ENCODE measurements around the gene WNT4.
"Not testable (repeated sequence)": the region's sequence is repeated elsewhere in the genome, so short reads cannot be mapped to it uniquely, and the experiment has no call there.

WNT4 gene

DNA sequence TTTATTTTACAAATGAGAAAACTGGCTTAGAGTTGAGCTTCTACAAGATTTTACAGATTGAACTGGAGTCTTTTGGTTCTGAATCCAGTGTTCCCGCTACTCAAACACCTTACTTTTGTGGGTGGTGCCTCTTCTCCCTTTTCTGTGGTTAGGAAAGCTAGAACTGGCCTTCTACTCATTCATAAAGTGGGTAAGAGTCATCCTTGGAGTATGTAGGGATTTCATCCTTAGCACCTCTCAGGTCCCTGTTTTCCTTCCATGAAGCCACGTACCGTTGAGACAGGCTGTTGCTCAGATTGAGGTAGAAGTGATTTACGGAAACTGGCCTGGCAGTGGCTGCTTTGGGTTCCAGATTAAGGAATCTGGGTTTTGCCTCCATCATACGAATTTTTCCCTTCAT lies 35.8 kb downstream of the WNT4 start:
- no peak for DNase-seq

DNA sequence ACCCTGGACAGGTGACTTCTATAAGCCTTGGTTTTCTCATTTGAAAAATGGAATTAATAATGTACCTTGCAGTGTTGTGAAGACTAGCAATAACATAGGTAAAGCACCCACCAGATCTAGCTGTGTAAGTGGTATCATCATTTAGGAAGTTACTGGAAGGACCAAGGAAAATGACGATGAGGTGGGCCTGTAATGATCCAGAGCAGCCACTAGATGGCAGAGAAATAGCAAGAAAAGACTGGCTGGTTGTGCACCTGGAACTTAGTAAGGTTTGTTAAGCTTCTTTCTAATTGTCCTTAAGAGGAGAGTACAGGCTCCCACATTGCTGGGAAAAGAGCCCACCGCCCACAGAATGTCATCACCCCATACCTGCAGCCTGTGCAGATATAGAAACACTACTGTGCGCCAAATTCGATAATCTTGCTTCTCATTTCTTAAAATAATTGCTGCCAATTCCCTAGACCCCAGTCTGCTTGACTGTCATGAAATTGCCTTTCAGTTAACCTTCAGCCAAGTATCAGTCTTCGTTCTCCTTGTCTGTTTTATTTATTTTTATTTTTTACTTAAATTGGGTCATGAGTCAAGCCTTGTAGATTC lies 37.2 kb downstream of the WNT4 start:
- DNase-seq = peak; percentile 38

DNA sequence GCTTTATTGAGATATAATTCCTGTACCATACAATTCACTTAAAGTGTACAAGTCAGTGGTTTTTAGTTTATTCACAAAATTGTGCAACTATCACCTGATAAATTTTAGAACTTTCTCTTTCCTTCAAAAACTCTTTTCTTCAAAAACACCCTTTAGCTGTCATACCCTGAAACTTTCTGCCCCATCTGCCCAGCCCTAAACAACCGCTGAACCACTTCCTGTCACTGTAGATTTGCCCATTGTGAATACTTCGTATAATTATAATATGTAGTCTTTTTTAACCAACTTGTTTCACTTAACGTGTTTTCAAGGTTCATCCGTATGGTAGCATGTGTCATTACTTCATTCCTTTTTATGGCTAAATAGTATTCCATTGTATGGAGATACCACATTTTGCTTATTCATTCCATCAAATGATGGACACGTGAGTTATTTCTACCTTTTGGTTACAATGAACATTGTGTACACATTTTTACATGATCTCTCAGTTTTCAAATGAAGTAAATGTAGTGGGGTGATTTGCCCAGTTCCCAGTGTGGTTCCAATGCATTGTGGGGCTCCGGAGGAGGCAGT lies 37.9 kb downstream of the WNT4 start:
- DNase-seq = no peak

DNA sequence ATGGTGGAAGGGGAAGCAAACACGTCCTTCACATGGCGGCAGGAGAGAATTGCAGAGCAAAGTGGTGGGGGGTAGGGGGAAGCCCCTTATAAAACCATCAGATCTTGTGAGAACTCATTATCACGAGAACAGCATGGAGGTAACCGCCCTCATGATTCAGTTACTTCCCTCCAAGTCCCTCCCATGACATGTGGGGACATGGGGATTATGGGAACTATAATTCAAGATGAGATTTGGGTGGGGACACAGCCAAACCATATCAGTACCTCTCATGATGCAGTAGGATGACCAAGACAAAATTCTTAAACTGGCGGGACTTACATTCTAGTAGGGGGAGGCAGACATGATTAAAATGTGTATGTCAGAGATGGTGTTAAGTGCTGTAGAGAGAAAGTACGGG lies 38.8 kb downstream of the WNT4 start:
- no peak for DNase-seq

DNA sequence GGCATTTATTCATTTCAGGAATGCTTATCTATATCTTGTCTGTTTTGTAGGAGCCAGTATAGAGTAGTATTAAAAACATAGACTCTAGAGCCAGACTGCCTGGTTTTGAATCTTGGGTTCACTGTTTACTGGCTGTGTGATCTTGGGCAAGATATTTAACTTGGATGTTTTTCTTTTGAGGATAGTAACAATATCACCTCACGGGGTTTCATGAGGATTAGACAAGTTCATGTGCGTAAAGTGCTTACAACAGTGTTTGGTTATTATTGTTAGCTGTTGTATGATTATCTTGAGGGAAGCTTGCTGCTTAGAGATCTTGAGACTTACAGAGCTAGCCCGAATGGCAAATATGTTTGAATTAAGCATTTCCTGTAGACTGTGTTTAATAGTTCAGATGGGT lies 40.2 kb downstream of the WNT4 start:
- DNase-seq = no peak

DNA sequence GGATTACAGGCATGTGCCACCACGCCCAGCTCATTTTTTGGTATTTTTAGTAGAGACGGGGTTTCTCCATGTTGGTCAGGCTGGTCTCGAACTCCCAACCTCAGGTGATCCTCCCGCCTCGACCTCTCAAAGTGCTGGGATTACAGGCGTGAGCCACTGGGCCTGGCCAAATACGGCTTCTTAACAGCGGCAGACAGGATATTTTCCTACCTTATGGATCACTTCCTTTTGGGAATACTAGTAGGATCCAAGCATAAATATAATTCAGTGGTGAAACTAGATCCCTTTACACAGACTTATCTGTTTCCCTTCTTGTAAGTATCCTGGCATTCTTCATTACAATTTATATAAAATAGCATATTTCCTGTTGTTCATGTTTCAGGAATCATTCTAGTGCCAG lies 40.9 kb downstream of the WNT4 start:
- no peak for DNase-seq

DNA sequence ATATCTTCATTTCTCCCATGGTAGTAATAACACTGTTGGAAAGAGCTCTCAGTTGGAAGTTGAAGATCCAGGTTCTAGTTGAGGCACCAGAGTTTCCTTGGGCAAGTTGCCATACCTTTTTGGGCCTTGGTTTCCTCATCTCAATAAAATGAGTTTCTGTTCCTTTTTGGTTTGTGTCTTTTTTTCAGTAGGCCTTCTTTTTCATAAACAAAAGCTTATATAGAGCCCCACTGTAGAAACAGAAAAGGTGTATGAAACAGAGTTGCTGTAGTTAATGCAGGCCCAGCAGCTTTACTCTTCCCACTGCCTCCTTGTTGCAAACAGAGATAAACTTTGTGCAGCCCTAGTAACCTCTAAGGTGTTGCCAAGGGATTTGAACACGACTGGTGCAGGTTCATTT lies 41.7 kb downstream of the WNT4 start:
- no peak for DNase-seq

DNA sequence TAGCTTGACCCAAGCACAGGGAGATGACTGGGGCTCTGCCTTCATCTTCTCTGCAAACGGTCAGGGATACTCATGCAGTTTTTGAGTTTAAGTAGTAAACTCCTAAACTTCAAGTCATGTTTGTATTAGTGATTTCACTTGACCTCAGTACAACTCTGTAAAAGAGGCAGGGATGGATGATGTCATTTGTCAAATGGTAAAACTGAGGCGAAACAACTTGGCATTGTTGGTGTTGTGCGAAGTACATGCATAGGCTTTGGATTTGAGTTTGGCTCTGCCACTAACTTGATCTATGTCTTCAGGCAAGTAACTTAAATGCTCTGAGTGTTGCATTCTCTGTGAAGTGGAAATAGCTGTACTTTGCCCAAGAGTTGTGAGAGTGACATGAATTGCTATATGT lies 42.7 kb downstream of the WNT4 start:
- DNase-seq = no peak

DNA sequence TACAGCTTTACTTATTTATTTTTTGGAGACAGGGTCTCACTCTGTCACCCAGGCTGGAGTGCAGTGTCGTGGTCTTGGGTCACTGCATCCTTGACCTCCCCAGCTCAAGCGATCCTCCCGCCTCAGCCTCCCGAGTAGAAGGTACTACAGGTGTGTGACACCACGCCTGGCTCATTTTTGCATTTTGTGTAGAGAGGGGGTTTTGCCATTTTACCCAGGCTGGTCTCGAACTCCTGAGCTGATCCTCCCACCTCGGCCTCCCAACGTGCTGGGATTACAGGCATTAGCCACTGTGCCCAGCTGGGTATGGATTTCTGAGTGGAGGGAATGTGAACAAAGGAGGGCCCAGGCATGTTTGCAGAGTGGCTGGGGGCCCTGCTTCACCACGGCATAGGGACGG lies 44.1 kb downstream of the WNT4 start:
- DNase-seq = no peak

DNA sequence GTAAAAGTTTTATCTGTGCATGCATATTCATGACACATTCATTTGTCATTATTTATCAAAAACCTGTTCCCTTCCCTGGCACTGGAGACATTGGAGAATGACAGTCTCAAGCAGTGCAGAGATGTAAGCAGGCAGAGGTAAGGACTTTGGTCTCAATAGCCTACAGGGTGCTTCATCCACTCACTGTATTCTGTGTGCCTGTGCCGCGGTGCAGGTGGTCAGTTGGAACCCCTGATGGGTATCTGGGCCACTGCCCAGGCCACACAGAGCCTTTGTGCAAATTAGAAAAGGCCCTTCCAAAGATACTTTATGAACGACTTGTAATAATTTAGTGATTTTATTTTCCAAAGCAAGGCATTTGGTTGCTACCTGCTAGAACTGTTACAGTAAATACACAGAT lies 46.4 kb downstream of the WNT4 start:
- DNase-seq = no peak

DNA sequence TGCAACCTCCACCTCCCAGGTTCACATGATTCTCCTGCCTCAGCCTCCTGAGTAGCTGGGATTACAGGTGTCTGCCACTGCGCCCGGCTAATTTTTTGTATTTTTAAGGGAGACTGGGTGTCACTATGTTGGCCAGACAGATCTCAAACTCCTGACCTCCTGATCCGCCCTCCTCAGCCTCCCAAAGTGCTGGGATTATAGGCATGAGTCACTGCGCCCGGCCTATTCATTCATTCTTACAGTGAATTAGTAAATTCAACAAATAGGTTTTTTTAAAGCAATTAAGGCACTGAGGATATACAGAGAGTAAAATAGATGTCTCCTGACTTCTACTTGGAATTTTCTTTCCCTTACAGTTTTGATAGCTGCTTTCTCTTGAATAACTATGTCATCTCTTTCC lies 46.9 kb downstream of the WNT4 start:
- DNase-seq = no peak

DNA sequence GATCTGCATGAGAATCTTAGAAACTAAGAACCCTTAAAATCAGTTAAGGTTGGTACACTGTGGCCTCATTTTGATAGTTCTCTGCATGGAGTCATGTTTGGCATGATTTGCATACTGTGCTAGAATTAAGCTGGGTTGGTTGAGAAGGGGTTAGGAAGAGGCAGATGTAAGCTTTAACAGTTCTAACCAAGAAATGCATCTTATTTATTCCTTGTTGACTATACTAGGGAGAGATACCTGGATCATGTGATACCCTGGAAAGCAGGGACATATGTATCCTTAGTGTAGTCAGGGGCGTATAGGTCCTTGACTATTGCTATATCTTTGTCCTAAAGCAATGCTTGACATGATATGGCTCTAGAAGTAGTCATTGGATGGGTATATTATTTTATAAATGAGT lies 49.4 kb downstream of the WNT4 start:
- no peak for DNase-seq

DNA sequence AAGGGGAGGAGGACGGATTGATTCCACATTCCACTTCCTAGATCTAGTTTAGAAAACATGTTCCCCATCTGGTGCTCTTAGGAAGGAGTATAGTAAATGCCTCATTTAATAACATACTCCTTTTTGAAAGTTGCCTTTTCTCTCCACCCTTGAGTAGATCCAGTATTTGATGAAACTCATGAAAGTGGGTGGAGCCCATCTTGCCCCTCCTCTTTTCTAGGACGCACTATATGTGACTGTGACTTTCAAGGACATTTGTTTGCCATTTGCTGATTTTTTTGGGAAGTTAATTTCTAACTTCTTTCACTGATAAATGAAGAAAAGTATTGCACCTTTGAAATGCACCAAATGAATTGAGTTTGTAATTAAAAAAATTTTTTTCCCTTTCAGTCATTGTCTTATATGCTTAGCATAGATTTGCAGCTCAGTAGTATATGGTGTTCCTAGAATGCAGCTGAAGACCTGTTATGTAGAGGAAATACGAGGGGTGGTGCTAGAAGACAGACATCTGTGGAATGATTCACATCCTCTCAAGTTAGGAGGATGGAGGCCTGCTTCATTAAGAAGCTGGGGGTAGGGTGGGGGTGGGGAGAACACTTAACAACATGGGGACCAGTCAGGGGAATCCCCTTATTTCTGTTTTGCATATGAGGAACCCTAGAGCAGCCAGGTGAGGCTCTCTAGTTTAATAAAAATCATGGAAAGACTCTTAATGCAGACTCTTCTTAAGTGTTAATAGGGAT lies 50.7 kb downstream of the WNT4 start:
- not testable (repeated sequence) for DNase-seq

DNA sequence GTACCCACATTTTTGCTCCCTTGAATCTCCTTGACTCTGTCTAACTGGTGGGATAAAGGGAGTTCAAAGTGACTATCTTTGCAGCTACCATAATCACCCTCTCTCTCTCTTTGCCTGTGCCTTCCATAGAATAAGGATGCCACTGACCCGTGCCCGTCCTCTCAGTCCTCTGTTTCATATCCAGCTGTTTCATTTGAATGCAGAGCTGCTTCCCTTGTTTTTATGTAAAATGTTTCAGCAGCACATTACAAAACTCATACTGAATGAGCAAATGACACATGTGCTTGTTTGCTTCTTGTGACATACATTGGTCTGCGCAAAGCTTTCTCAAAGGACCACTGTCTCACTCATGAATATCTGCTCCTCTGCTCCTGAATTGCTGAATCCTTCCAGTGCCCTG lies 52.0 kb downstream of the WNT4 start:
- no peak for DNase-seq

DNA sequence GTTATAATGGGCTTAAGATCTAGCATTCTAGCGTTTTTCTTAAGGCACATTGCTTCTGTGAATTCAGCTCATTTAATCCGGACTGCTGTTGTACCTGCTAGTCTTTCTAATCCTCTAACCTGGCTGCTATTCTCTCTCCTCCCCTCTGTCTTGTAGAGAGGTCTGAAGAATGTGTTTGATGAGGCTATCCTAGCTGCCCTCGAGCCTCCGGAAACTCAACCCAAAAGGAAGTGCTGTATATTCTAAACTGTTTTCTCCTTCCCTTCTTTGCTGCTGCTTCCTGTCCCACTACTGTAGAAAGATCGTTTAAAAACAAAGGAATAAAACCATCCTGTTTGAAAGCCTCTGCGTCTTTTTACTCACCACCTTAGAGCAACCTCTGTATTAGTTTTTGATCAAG lies 53.1 kb downstream of the WNT4 start:
- DNase-seq = no peak

DNA sequence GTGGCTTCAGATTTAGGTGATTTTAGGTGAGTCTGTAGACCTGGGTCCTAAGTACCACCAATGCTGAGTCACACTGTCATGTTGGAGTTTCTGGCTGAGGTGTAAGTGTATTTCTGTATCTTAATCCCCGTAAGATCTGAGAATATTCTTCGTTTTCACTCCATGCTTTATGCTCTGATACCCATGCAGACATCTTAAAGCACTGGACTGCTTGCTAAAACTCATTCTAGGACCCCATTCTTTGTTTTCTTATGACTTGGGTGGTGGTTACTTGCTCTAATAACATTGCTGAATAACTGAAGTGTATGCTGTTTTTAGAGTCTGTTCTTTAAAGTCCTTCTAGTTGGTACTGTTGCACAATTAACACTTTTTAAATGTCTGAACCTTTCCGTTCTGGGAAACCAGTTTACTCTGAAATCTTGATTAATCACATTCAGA lies 53.7 kb downstream of the WNT4 start:
- no peak for DNase-seq

DNA sequence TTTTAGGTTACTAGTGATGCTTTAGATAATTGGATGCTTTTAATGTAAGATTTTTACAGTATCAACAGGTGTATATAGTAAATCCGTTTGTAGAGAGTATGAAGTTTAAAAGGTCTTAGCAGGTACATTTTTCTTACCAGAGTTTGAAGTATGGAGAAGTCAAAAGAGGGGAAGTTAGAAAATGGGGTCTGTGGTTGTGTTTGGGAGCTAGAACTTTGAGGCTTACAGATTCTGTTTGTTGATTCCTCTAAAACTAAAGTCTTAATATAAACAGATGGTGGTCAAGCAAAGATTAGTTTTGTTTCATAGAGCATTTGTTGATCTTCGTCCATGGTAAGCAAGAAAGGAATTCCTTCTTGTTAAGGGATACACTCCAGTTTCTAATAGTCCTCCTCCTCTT lies 54.6 kb downstream of the WNT4 start:
- no peak for DNase-seq

DNA sequence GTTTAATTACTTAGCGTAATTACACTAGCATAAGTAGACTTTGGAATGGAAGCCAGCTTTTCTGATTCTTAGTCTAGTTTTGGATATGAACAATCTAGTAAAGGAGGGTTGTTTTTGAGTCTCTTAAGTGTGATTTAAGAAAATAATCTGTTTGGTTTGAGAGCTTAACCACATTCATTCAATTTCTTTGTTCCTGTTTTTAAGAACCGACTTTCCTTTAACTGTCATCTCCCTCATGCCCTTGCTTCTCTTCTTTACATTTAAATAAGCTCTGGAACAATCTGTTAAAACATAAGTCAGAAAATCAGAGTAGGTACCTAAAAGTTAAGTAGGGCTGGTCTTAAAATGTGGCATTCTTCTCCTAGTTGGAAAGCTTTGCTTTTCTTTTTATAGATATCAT lies 62.7 kb downstream of the WNT4 start:
- DNase-seq = no peak

DNA sequence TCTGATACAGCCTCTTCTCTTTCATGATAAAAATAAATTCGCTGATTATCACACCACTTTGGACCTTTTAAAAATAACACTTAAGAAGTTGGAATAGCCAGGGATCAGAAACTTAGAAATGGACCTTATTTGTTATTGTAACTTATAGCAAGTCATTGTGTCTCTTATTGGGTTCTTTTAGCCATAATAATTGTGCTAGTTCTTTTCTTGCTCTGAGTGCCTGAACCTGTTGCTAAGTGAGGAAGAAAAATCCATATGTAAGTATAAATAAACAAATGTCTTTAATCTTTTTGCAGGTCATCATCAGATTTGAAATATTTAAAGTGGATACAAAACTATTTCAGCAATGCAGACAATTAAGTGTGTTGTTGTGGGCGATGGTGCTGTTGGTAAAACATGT lies 64.8 kb downstream of the WNT4 start:
- no peak for DNase-seq

DNA sequence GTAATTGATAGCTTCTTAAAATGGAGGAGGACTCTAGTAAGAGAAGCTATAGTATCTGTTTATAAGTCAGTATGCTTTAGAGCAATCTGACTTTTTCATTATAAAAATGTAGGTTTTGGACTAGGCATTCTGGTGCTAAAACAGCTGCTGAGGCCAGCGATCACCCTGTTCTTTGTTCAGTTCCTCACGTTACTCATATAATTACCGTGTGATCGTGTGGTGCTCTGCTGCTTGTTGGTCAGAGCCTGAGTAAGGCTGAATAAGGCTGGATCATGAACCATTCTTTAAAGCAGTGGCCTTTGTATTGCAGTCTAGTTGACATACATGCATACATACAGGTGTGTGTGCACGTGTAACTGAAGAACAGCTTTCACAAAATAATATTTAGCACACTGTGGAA lies 65.2 kb downstream of the WNT4 start:
- peak; percentile 38 for DNase-seq

DNA sequence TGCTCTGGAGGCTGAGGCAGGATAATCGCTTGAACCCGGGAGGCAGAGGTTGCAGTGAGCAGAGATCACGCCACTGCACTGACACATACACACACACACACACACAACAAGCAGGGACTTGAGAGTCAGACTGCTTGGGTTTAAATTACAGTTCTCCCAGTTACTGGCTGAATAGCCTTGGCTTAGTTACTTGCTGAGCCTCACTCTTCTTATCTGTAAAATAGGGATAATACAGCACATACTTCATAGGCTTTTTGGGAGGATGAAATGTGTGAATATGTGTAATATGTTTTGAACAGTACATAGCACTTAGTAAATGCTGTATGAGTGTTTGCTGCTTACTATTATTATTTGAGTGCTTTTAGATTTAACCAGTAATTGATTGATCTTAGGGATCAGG lies 66.6 kb downstream of the WNT4 start:
- DNase-seq = no peak

DNA sequence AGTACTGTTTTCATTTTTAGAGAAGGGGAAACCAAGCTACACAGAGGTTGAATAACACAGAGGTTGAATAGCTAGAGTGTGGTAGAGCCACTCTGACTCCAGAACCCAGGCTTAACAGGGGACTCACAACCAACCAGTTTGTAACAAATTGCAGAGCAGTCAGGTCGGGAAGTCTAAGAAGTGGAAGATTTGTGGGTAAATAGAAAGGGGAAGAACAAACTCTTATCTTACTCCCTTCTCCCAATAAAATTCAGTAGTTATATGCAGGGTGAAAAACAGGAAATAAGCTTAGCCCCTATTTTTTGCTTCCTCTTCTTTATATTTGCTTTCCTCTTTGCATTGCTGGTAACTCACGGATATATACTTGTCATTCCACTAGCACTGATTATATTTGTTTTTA lies 67.2 kb downstream of the WNT4 start:
- DNase-seq = no peak

DNA sequence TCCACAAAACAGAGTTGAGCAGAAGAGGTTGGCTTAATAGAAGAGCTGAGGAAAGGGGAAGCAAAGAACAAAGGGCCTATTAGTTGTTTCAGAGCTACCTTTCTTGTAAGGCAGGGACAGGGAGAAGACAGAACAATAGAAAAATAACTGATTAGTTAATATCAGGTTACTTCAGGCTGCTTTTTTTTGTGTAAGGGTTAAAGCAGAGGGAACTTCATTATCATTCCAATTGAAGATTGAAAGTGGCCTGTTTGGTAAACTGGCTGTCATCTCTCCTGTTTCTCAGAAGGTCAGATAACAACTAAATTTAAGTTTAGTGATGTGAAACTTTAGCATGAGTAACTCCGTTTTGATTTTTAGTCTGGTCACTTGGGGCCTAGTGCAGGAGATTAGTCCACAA lies 68.1 kb downstream of the WNT4 start:
- no peak for DNase-seq

DNA sequence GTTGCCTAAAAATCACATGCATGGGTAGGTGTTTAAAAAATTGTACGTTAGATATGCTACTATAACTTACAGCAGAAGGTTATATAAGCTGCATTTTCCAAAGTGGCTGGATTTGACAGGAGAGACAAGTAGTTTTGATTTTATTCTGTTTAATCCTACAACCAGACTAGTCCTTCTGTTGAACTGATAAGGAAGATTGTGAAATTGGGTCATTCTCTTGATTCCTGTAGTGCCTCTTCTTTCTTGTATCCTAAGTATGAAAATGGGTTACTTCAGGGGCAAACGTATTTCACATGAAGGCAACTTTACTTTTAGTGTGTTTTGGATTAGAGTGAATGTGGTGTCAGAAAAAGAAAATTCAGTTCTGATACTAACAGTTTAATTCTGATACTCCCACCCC lies 71.4 kb downstream of the WNT4 start:
- DNase-seq = no peak
